ENCODE results near the gene MPC1.

MPC1 gene

GRCh38 chr6:166334878-166335277 is 47.9 kb downstream of the MPC1 start:
- TF ChIP-seq CTCF (IDR thresholded peaks at IDR 0.05; ENCODE audit: low read depth, low read length, missing control alignments): no peak
- DNase-seq (ENCODE audit: extremely low read depth, low read depth): no peak
- no peak overlapping the region for H3K4me3 ChIP-seq (replicated peaks; ENCODE audit: low read depth, low read length)

- H3K4me3 ChIP-seq (replicated peaks; ENCODE audit: low read depth, low read length): no peak overlapping the region
- no peak for TF ChIP-seq CTCF (IDR thresholded peaks at IDR 0.05; ENCODE audit: low read depth, low read length, missing control alignments)
These were observed 49.4 kb downstream of the MPC1 start for GRCh38 chr6:166333172-166333995.

GRCh38 chr6:166331503-166332415 is 51.0 kb downstream of the MPC1 start:
- TF ChIP-seq CTCF (IDR thresholded peaks at IDR 0.05; ENCODE audit: low read depth, low read length, missing control alignments): no peak
- DNase-seq (ENCODE audit: extremely low read depth, low read depth): no peak
- no peak overlapping the region for H3K4me3 ChIP-seq (replicated peaks; ENCODE audit: low read depth, low read length)

More at GRCh38 chr6:166333172-166333995, 49.4 kb downstream of the MPC1 start:
- no peak for DNase-seq (ENCODE audit: extremely low read depth, low read depth)

GRCh38 chr6:166330612-166331011 is 52.1 kb downstream of the MPC1 start:
- DNase-seq (ENCODE audit: extremely low read depth, low read depth): no peak
- no peak for TF ChIP-seq CTCF (IDR thresholded peaks at IDR 0.05; ENCODE audit: low read depth, low read length, missing control alignments)
- H3K4me3 ChIP-seq (replicated peaks; ENCODE audit: low read depth, low read length): no peak overlapping the region

GRCh38 chr6:166325383-166326042 is 57.2 kb downstream of the MPC1 start:
- no peak overlapping the region for H3K4me3 ChIP-seq (replicated peaks; ENCODE audit: low read depth, low read length)
- TF ChIP-seq CTCF (IDR thresholded peaks at IDR 0.05; ENCODE audit: low read depth, low read length, missing control alignments): no peak
- DNase-seq (ENCODE audit: extremely low read depth, low read depth): no peak

GRCh38 chr6:166323395-166323794 is 59.3 kb downstream of the MPC1 start:
- H3K4me3 ChIP-seq (replicated peaks; ENCODE audit: low read depth, low read length): no peak overlapping the region
- no peak for TF ChIP-seq CTCF (IDR thresholded peaks at IDR 0.05; ENCODE audit: low read depth, low read length, missing control alignments)
- no peak for DNase-seq (ENCODE audit: extremely low read depth, low read depth)
